Astrocyte of the cerebellum (primary cell): ENCODE results near the gene APBA1.

ENCODE experiments used
- DNase-seq: peaks from one replicate; pipeline ENCODE4 v3.0.0-alpha.2; 2011; ENCODE audit warnings: low read depth
- H3K4me3 ChIP-seq: 2 replicates; pipeline ENCODE4 v1.5.1; 2011; ENCODE audit warnings: mild to moderate bottlenecking, low read depth, low read length, moderate library complexity
- in situ Hi-C: cut with HindIII; loops from 2 replicates; pipeline ENCODE4 v1.10.0; 2017; ENCODE audit warnings: low sequenced_read_pairs
- TF ChIP-seq, protein P1 (sequence below): IDR thresholded peaks from 2 replicates; pipeline ENCODE4 v1.5.1; 2012; ENCODE audit warnings: low read length, low read depth, moderate library complexity, mild to moderate bottlenecking; ENCODE audit errors: missing control alignments

Gene APBA1

DNA sequence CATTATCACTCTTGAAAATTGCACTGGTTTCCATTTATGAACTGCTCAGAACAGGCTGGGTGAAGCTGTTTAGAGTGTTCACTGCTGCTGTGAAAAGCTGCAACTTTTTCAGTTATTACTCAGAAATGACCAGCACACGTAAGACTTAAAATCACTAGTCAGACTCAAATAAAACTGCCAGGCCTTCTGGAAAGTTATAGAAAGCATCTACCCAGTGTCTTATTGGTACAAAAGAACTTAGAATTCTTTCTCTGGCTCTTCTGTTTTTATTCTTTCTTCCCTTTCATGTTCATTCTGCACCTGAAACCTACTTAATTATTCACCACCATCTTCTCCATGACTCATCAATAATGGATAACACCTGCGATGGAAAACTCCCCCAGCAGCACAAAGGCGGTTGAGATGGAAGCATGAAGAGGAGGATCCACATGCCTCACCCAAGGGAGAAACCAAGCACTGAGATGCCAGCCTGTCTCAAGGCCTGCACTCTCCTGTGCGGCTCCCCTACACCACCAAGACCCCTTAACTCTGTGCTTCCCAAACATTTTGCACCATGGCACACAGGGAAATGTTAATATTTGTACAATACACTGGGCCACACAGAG, 175.2 kb downstream of the APBA1 start:
- no peak for DNase-seq
- in situ Hi-C loops = no loop called here
- no peak overlapping the region for H3K4me3 ChIP-seq
- TF ChIP-seq, protein P1, sequence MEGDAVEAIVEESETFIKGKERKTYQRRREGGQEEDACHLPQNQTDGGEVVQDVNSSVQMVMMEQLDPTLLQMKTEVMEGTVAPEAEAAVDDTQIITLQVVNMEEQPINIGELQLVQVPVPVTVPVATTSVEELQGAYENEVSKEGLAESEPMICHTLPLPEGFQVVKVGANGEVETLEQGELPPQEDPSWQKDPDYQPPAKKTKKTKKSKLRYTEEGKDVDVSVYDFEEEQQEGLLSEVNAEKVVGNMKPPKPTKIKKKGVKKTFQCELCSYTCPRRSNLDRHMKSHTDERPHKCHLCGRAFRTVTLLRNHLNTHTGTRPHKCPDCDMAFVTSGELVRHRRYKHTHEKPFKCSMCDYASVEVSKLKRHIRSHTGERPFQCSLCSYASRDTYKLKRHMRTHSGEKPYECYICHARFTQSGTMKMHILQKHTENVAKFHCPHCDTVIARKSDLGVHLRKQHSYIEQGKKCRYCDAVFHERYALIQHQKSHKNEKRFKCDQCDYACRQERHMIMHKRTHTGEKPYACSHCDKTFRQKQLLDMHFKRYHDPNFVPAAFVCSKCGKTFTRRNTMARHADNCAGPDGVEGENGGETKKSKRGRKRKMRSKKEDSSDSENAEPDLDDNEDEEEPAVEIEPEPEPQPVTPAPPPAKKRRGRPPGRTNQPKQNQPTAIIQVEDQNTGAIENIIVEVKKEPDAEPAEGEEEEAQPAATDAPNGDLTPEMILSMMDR = no peak

DNA sequence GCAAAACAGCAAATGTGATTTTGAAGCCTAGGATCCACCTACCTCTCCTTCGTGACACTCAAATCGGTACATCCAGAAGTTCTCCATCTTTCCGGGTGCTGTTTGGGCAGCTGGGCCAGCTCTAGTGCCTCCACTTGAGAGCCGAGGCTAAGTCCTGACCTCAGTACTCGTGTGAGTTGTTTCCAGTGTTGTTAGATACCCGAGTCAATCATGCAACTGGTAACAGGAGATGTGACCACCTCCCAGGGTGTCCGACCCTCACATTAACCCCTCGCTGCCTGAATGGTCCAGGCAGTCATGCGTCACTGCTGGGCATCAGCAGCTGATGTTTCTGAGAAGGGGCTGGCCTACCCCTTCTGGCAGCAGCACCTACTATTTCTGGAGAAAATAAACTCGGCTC, 176.9 kb downstream of the APBA1 start:
- H3K4me3 ChIP-seq = no peak overlapping the region
- no peak for DNase-seq
- in situ Hi-C loops = no loop called here
- TF ChIP-seq, protein P1 = no peak

DNA sequence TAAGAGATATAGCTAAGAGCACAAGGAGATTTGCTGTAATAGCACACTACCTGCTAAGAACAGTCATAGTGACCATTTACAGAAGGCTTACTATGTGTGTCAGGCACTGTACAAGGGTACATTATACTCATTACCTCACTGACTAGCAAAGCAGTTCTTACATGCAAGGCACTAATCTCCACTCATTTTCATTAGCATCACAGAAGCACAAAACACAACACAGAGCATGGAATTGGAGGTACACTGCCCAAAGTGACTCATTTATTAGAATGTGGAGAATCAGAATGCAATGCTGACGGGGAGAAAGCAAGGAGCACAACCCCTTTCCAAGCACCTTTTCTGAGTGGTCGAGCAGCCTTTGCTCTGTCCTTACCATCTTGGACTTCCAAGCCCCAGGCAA, 177.4 kb downstream of the APBA1 start:
- DNase-seq = no peak
- no peak overlapping the region for H3K4me3 ChIP-seq
- TF ChIP-seq, protein P1 = no peak
- in situ Hi-C loops = no loop called here

DNA sequence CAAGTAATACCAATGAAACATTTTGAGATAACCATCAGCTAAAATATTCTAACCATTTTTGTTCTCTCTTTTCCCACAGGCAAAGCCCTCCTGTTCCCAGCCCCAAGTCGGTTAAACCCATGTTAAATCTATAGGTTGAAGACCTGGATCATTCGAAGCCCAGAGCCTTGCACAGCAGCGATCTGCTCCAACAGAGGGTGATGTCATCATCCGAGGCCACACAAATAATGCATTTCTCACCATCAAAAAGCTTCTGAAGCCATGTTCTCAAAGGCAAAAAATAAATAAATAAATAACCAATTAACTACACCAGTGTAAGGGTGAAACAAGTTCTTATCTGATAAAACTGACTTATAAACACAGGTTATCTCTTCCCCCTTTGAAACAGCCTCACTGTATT, 178.0 kb downstream of the APBA1 start:
- no peak overlapping the region for H3K4me3 ChIP-seq
- in situ Hi-C loops = no loop called here
- no peak for DNase-seq
- TF ChIP-seq, protein P1 = no peak

DNA sequence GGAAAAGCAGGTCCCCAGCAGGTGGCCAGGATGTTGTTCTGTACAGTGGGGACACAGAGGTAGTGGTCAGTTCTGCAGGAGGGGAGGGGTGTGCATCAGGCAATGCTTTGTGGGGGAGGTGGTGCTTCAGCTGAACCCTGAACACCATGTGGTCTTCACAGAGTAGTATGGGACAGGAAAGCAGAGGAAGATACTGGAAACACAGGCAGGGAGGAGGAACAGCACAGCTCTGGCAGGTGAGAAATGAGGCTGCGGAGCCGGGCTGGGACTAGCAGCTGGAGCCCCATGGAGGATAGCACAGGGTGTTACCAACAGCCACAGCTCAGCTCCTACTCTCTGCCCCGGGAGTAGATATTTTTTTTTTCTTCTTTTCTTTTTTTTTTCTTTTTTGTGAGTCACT, 185.7 kb downstream of the APBA1 start:
- TF ChIP-seq, protein P1 = no peak
- in situ Hi-C loops = no loop called here
- no peak overlapping the region for H3K4me3 ChIP-seq
- no peak for DNase-seq

DNA sequence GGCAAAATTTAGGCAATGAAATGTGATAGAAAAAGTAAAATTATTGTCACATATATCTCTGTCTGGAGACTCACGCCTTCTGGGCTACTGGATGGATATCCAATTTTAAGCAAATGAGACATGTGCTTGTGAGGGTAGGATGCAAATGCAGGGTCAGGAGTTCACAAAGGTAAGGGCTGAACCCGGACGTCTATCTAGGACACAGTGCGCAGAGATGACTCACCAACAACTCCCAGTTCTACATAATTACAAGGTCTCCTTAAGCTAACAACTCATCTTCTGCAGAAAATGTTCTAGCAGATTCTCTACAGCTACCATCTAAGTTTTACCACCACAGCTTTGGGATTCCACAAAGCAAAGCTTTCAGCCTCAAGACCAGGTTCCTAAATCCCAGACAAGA, 186.7 kb downstream of the APBA1 start:
- TF ChIP-seq, protein P1 = no peak
- no peak overlapping the region for H3K4me3 ChIP-seq
- in situ Hi-C loops = no loop called here
- DNase-seq = no peak

DNA sequence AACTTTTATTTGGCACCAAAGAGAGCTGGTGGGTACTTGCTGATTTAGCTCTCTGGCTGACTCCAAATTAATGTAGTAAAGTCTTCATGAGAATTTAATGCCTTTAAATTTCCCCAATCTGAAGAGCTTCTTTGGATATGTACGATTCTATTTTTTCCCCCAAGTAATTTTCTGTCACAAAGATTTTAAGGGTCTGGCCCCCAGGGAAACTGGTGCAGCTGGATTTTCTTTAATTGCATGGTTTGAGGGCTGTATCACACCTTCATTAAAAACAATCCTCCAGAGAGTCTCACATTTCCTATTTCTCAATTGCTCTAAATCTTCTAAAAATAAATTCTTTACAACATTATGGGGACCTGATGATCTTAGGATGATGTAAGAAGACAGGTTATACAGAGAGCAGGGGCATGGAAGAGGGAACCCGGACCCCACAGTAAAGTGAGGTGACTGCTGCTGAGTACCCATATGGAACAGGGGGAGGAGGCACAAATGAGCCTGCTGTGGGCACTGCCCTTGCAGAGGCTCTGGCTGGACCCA, 188.2 kb downstream of the APBA1 start:
- TF ChIP-seq, protein P1 = no peak
- DNase-seq = no peak
- in situ Hi-C loops = no loop called here
- no peak overlapping the region for H3K4me3 ChIP-seq
